NCI-H524 (cell line): Measurements from ENCODE around the gene PTPN12.
"Not testable (repeated sequence)": the region's sequence is repeated elsewhere in the genome, so short reads cannot be mapped to it uniquely, and the experiment has no call there.

ENCODE experiments used
- DNase-seq, 2 experiments: peaks; one replicate each; lab custom pipeline; 2025; lab: John Stamatoyannopoulos, UW

The PTPN12 gene

GRCh38 chr7:77538281-77539212 lies 1.5 kb downstream of the PTPN12 start:
- DNase-seq, result peak; percentile 62 to 70

DNA sequence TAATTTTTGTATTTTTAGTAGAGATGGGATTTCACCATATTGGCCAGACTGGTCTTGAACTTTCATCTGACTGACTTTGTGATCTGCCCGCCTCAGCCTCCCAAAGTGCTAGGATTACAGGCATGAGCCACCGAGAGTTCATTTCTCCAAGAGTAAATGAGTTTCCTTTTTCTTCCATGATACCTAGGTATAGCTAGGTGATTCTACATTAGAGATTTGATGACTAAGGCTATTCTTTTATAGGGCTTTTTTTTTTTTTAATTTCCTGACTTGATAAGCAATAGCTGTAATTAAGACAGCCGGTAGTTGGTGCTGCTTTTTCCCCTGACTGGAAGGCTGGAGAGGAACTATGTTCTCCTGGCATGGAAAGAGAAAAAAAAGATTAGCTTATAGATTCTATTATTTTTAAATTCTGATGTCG lies 3.3 kb downstream of the PTPN12 start:
- no peak for DNase-seq

- not testable (repeated sequence) for DNase-seq
Observed at GRCh38 chr7:77540993-77541392, 3.9 kb downstream of the PTPN12 start.

DNA sequence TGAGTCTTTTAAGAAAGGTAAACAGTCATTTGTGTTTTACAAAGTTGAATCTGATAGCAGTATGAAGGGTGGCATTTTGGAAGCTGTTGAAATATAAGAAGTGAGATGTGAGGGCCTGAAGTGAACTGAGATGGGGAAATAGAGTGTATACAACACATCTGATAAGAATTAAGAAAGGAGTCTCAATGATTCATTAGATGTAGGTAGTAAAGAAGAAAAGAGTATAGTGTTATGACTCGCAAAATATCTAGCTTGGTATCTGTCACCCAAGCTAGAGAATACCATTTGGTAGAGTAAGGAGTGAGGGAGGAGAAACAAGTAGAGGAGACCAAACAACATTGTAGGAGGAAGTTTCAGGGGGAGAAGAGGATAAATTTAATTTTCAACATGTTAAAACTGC lies 5.3 kb downstream of the PTPN12 start:
- no peak for DNase-seq

DNA sequence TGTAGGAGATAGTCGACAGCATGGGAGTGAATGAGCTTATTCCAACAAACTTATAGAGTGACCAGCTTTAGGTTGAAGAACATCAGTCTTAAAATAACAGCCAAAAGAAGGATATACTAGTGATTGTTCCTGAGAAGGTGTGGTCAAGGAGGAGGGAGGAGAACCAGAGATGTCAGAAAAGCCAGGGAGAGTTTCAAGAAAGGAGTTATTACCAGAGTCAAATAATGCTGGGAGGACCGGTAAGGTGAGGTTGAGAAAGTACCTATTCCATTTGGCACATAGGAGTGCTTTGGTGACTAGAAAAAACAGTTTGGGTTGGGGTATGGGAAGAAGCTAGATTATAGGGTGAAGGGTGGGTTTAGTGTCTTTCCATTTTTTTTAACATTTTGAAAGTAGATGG lies 5.8 kb downstream of the PTPN12 start:
- no peak for DNase-seq

DNA sequence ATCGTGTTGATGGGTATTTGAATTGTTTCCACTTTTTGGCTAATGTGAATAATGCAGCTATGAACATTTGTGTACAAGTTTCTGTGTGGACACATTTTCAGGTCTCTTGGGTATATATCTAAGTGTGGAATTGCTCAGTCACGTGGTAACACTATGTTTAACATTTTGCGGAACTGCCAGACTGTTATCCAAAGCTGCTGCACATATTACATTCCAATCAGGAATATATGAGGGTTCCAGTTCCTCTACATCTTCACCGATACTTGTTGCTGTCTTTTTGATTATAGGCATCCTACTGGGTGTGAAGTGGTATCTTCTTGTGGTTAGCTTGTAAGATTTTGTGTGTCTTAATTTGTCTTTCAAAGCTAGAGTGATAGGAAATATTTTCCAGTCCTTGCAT lies 6.8 kb downstream of the PTPN12 start:
- no peak for DNase-seq

- DNase-seq, result no peak
Observed at GRCh38 chr7:77544518-77544917, 7.4 kb downstream of the PTPN12 start.

DNA sequence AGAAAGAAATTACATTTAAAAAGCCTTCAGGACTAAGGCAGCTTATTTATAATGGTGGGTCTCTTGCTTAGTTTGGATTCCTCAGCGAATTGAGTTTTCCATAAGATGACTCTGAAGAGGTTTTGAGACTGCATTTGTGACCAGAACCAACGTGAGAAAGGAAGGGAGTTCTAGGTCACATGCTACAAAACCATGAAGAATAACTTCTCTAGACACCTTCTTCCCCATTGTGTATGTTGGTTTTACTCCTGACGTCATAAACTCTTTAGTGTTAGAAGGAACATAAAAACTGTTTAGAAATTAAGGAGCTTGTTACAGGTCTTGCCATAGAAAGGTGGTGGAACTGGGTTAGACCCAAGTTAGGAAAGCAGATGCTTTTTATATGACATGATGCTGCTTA lies 11.1 kb downstream of the PTPN12 start:
- DNase-seq, result no peak

DNA sequence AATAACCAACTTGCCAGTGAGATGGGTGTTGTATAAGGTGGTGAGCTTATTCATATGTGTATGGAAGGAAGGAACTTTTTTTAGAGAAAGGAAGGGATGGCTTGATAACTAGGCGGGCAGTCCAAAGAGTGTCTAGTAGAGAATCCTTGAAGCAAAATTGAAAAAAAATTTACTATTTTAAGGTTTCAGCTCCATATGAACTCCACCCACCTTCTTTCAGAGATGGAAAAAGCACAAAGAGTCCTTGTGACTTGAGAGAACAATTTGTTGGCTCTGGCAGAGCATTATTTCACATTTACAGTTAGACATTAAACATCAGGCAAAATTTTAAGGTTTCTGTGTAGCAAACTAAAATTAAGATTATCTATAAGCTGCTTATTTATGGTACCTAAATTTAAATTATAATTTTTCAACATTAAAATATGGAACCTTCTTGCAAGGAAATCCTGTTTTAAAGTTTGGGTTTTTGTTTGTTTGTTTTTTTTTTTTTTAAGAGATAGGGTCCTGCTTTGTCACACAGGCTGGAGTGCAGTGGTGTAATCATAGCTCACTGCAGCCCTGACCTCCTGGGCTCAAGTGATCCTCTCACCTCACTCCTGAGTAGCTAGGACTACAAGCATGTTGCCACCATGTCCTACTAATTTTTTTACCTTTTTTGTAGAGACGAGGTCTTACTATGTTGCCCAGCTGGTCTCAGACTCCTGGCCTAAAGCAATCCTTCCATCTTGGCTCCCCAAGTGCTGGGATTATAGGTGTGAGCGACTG lies 12.2 kb downstream of the PTPN12 start:
- DNase-seq, result no peak

GRCh38 chr7:77550586-77550985 lies 13.5 kb downstream of the PTPN12 start:
- no peak for DNase-seq

GRCh38 chr7:77553123-77553522 lies 16.0 kb downstream of the PTPN12 start:
- no peak for DNase-seq

GRCh38 chr7:77558284-77558967 lies 21.3 kb downstream of the PTPN12 start:
- no peak for DNase-seq

GRCh38 chr7:77561352-77561751 lies 24.3 kb downstream of the PTPN12 start:
- no peak for DNase-seq

GRCh38 chr7:77563275-77563674 lies 26.2 kb downstream of the PTPN12 start:
- no peak for DNase-seq

GRCh38 chr7:77565917-77566316 lies 28.8 kb downstream of the PTPN12 start:
- DNase-seq, result no peak

GRCh38 chr7:77566421-77566820 lies 29.3 kb downstream of the PTPN12 start:
- DNase-seq, result no peak

GRCh38 chr7:77569514-77570232 lies 32.6 kb downstream of the PTPN12 start:
- DNase-seq, result no peak

- DNase-seq, result no peak
Observed at GRCh38 chr7:77570330-77571011, 33.4 kb downstream of the PTPN12 start.

- no peak for DNase-seq
Observed at GRCh38 chr7:77571801-77572200, 34.7 kb downstream of the PTPN12 start.

GRCh38 chr7:77575187-77575586 lies 38.1 kb downstream of the PTPN12 start:
- no peak for DNase-seq

DNA sequence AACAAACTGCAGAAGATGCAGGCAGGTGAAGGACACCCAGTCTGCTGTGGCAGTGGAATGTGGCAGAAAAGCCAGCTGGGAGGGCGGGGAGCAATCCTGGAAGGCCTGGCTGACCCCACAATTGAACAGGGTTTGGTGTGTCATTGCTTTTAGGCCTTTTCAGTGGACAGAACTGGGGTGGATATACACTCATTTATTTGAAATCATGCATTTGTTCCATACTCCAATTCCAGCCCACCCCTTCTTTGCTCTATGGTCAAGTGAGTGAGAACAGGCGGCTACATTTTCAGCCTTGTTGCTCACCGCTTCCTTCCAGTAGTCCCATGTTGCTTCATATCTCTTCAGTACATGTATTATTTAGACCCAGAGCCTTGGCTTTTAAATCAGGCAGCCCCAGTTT lies 39.8 kb downstream of the PTPN12 start:
- DNase-seq, result no peak
